ENCODE measurements around the gene USP11.

- TF ChIP-seq CTCF (IDR thresholded peaks at IDR 0.05; ENCODE audit: low read length) (no peak), EZH2 (IDR thresholded peaks at IDR 0.05; ENCODE audit: borderline replicate concordance, low read length) (no peak)
Measured at GRCh38 chrX:47226531-47227333, 6.1 kb upstream of the USP11 start.
